Measurements from ENCODE around the gene DOCK7.
"Not testable (repeated sequence)": the region's sequence is repeated elsewhere in the genome, so short reads cannot be mapped to it uniquely, and the experiment has no call there.

The DOCK7 gene

GRCh38 chr1:62687903-62688686 lies at the start of gene DOCK7:
TSS of gene DOCK7 (minus strand) at chr1:62688386. CDS start at chr1:62688264, 122 bp downstream.
- peak; percentile 39 to 45 for DNase-seq

DNA sequence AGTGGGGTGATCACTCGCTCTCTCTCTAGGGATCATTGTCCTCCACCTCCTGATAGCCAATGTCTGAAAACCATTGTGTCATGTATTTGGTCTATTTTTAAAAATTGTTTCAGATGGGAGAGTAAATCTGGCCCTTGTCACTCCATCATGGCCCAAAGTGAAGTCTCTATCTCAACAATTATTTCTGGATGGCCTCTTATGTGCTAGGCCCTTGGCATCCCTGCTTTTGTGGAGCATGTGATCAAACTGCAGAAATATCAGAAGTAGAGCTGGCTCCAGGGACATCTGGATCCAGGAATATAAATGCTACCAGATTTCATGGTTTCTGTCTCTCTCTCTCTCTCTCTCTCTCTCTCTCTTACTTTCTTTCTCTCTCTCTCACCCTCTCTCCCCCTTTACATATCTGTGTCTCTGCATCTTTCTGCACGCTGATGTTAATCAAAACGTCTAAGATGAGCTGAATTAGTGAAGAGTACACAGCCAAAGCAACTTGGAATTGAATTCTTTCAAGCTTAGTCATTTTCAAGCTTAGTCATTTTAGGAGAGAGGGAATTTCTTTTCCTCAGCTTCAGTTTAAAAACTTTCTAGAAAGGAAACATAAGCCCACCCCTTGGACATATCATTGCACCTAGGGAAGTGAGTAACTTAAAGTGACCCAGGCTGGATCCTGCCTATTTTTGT lies 47.4 kb upstream of the DOCK7 start:
- DNase-seq, result no peak

DNA sequence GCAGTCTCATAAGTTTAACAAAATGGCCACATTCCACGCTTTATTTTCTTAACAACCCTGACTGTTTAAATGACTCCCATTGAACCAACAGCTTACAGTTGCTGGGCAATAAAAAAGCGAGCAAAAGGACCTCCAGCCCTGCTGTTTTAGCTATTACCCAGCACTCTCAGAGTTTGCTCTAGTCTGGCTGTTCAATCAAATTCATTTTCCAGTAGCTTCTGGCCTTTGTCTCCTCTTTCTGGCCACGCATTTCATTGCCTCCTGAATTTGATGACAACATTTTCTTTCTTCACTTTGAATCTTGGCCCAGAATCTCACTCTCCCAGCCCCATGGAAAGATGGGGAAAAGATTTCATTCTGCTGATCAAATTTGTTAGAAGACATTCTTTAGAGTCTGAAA lies 44.1 kb upstream of the DOCK7 start:
- DNase-seq, result no peak

- DNase-seq, result no peak
Measured at GRCh38 chr1:62728963-62729362, 40.8 kb upstream of the DOCK7 start.

DNA sequence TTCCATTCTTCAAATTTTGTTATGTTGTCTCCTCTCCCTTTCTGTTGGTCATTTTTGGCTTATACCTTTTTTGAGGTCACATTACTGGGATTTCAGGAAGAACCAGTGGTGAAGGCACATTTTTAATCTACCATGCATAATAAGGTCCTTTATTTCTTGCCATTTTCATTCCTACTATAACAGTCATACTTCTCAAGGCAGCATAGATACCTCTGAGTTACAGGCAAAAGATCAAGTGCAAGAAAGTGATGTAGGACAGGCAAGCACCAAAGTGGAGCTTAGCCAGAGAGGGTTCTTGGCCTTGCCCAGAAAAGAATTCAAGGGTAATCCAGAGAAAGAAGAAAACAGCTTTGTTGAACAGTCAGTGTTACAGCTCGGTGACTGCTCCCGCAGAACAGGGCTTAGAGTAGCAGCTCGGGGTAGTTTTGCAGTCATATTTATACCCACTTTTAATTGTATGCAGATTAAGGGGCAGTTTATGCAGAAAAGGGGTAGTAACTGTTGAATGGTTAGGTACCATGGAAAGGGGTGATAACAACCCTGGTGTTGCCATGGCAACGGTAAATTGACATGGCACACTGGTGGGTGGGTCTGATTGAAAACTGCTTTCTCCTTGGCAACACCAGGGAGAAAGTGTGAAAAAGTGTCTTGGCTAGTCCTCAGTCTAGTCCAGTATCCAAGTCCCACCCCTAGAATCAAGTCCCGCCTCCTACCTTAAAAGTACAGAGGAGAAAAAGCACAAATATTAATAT lies 39.6 kb upstream of the DOCK7 start:
- DNase-seq, result no peak

DNA sequence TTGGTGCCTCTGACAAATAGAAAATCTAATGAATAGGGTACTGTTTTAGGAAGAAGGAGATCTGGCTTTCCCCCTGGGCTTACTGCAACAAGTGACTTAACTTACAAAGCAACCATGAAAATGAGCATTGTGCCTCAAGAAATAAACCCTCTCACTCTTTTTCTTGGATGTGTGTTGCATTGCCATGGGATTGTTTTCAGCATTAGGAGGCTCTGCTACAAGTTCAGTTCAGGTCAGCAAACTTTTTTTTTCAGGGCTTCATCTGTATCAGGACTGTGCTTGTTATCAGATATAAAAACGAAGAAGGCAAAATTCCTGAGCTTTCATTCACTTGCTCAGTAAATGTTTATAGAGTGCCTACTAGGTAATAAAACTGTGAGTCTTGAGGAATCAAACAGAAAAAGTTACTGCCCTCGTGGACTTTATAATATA lies 37.8 kb upstream of the DOCK7 start:
- no peak for DNase-seq

- no peak for DNase-seq
Measured at GRCh38 chr1:62725255-62725654, 37.1 kb upstream of the DOCK7 start.

GRCh38 chr1:62724430-62724829 lies 36.2 kb upstream of the DOCK7 start:
- DNase-seq, result no peak

GRCh38 chr1:62723883-62724282 lies 35.7 kb upstream of the DOCK7 start:
- no peak for DNase-seq

DNA sequence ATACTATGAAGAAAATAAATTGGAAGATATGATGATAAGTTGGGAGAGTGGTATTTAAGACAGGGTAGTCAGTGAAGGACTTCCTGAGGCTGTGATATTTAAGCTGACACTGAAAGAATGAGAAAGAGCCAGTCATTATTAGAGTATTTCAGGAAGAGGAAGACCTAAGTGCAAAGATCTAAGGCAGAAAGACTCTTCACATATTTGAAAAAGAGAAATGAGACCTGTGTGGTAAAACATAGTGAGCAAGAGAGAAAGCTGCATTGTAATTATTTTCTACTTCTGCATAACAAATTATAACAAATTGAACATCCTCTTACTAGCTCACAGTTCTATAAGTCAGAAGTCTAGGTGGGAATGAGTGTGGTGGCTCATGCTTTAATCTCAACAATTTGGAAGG lies 34.6 kb upstream of the DOCK7 start:
- DNase-seq, result no peak

DNA sequence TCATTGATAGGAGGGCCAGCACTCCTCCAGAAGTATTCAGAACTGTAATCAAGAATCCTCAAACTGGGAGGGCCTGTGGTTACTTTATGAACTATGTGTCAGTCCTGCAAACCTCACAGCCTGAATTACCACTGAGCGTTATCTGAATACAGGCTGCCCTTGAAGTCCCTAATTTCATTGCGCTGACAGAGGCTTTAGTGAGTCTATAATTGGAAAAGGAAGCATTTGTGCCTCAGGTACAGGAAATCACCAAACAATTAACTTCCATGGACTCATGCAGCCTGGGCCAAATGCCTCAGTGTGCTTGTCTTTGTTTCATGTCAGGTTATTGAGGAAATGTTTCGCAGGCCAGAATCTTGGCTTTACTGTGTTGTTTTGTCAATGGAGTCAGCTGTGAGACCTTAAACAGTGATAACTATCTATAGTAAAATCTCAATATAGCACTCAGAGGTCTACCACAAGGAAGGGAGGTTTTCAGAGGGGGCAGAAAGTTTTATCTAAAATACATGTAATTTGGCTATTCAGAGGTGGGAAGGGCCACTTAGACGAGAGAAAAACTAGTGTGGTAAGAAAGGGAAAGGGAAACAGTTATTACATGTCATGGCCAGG lies 32.9 kb upstream of the DOCK7 start:
- no peak for DNase-seq

GRCh38 chr1:62718400-62718799 lies 30.2 kb upstream of the DOCK7 start:
- not testable (repeated sequence) for DNase-seq

DNA sequence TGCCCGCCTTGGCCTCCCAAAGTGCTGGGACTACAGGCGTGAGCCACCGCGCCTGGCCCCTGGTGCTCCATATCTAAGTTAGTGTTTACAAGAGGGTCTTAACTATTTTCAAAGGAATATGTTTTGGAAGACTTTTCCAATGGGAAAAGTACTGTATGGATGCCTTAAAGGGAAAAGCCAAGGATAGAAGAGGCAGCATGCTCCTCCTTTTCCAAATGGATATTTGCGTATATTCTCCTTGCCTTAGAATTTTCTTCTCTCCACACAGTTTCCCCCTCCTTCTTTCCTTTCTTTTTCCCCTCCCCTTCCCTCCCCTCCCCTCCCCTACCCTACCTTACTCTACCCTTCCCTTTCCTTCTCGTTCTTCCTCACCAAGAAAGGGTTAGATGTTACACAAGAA lies 29.3 kb upstream of the DOCK7 start:
- no peak for DNase-seq

GRCh38 chr1:62716397-62716796 lies 28.2 kb upstream of the DOCK7 start:
- DNase-seq, result no peak

DNA sequence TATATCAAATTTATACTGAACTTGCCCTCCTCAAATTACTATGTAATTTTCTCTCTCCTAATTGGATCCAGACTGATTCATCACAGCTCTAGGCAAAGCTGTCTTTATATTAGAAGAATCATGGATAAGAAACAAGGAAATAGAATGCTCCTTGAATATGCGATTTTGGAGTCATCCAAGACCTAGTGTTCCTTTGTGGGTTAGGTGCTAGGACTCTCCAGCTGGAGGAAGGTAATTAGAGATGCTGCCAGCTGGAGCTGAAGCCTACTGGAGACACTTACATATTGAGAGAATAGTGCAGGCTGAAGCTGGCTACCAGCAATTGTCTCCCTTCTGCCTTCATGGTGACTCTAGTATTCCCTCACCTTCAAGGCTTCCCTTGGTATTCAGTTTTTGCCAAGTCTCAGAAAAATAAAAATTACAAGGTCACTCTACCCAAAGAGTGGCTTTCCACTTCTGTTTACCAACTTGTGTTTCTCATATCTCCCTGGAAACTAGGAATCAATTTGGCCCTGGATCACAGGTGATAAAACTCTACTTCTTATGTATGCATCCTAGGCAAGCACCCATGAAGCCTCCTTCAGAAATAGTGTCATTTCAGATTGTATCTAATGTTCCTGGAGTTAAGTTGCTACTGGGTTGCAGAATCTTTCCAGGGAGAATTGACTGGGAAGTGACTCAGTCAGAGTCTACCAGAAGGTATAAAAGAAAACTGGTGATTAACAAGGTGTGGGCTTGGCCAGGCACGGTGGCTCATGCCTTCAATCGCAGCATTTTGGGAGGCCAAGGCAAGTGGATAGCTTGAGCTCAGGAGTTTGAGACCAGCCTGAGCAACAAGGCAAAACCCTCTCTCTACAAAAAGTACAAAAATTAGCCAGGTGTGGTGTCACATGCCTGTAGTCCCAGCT lies 24.4 kb upstream of the DOCK7 start:
- no peak for DNase-seq

GRCh38 chr1:62707744-62708120 lies 19.5 kb upstream of the DOCK7 start:
- DNase-seq, result no peak

GRCh38 chr1:62706985-62707743 lies 19.0 kb upstream of the DOCK7 start:
- no peak for DNase-seq

- not testable (repeated sequence) for DNase-seq
Measured at GRCh38 chr1:62698161-62698560, 10.0 kb upstream of the DOCK7 start.

GRCh38 chr1:62694479-62694878 lies 6.3 kb upstream of the DOCK7 start:
- not testable (repeated sequence) for DNase-seq

GRCh38 chr1:62693123-62693522 lies 4.9 kb upstream of the DOCK7 start:
- DNase-seq, result no peak

Data from cerebellar nuclear complex (tissue), 1 donor.